ENCODE results near the gene CDK5RAP2. TPM values are rescaled to one million over a fixed set of nuclear protein-coding genes. Genes with fewer than 3 reads are reported as not detected.

Gene CDK5RAP2
- total RNA-seq, 1 donor from 2014 or later, result 63.6 TPM

- no peak for TF ChIP-seq CTCF (IDR thresholded peaks at IDR 0.05; ENCODE audit: borderline replicate concordance)
- no peaks in the 10 kb centered on the region for H3K27me3 ChIP-seq (ENCODE audit: low read depth)
- no peaks in the 10 kb centered on the region for H3K9me3 ChIP-seq (replicated peaks)
- H3K36me3 ChIP-seq, result peaks cover 50% of the 10 kb centered on the region
- H3K4me1 ChIP-seq, result peaks cover 46% of the 10 kb centered on the region
- H3K4me3 ChIP-seq, result peak overlapping the region; percentile 13
- intact Hi-C loops (cut with micrococcal nuclease), result no loop called here
- peak; percentile 67 for DNase-seq
- H3K27ac ChIP-seq (replicated peaks), result peak overlapping the region; percentile 89
Observed at GRCh38 chr9:120571443-120572257, 8.3 kb downstream of the CDK5RAP2 start.

GRCh38 chr9:120570296-120570695 lies 9.7 kb downstream of the CDK5RAP2 start:
- intact Hi-C loops (cut with micrococcal nuclease), result no loop called here
- no peak for TF ChIP-seq CTCF (IDR thresholded peaks at IDR 0.05; ENCODE audit: borderline replicate concordance)
- H3K36me3 ChIP-seq, result peaks cover 63% of the 10 kb centered on the region
- H3K4me3 ChIP-seq, result no peak overlapping the region
- no peaks in the 10 kb centered on the region for H3K27me3 ChIP-seq (ENCODE audit: low read depth)
- H3K9me3 ChIP-seq (replicated peaks), result no peaks in the 10 kb centered on the region
- peaks cover 46% of the 10 kb centered on the region for H3K4me1 ChIP-seq
- DNase-seq, result no peak
- peak overlapping the region; percentile 89 for H3K27ac ChIP-seq (replicated peaks)

GRCh38 chr9:120569556-120569955 lies 10.4 kb downstream of the CDK5RAP2 start:
- intact Hi-C loops (cut with micrococcal nuclease), result no loop called here
- Histone ChIP-seq H3K27ac (replicated peaks) (no peak overlapping the region), H3K4me1 (peaks cover 46% of the 10 kb centered on the region), H3K27me3 (ENCODE audit: low read depth) (no peaks in the 10 kb centered on the region), H3K4me3 (no peak overlapping the region), H3K9me3 (replicated peaks) (no peaks in the 10 kb centered on the region), H3K36me3 (peaks cover 68% of the 10 kb centered on the region)
- DNase-seq, result no peak
- TF ChIP-seq CTCF (IDR thresholded peaks at IDR 0.05; ENCODE audit: borderline replicate concordance), result no peak

GRCh38 chr9:120568816-120569215 lies 11.2 kb downstream of the CDK5RAP2 start:
- Histone ChIP-seq H3K27me3 (ENCODE audit: low read depth) (no peaks in the 10 kb centered on the region), H3K36me3 (peaks cover 76% of the 10 kb centered on the region), H3K4me1 (peaks cover 40% of the 10 kb centered on the region), H3K4me3 (no peak overlapping the region), H3K9me3 (replicated peaks) (no peaks in the 10 kb centered on the region), H3K27ac (replicated peaks) (no peak overlapping the region)
- no peak for TF ChIP-seq CTCF (IDR thresholded peaks at IDR 0.05; ENCODE audit: borderline replicate concordance)
- no peak for DNase-seq
- intact Hi-C loops (cut with micrococcal nuclease), result no loop called here

- intact Hi-C loops (cut with micrococcal nuclease), result no loop called here
- peaks cover 78% of the 10 kb centered on the region for H3K36me3 ChIP-seq
- no peak for TF ChIP-seq CTCF (IDR thresholded peaks at IDR 0.05; ENCODE audit: borderline replicate concordance)
Observed at GRCh38 chr9:120567874-120568273, 12.1 kb downstream of the CDK5RAP2 start.

More at GRCh38 chr9:120567874-120568273, 12.1 kb downstream of the CDK5RAP2 start:
- Histone ChIP-seq H3K9me3 (replicated peaks) (no peaks in the 10 kb centered on the region), H3K4me3 (no peak overlapping the region), H3K27me3 (ENCODE audit: low read depth) (no peaks in the 10 kb centered on the region), H3K27ac (replicated peaks) (no peak overlapping the region), H3K4me1 (peaks cover 42% of the 10 kb centered on the region)
- DNase-seq, result no peak
